Activated CD8-positive, alpha-beta T cell treated with anti-CD3 and anti-CD28 coated beads for 36 hours (primary cell): ENCODE measurements around the gene SNX14. TPM values are rescaled to one million over a fixed set of nuclear protein-coding genes. Genes with fewer than 3 reads are reported as not detected.
"Not testable (repeated sequence)": the region's sequence is repeated elsewhere in the genome, so short reads cannot be mapped to it uniquely, and the experiment has no call there.

Source experiments
- ATAC-seq: fragments of 200-7000 bp; cut with Tn5 transposase; one replicate; pipeline ENCODE4 v1.10.0; 2021; ENCODE audit warnings: mild to moderate bottlenecking, moderate library complexity
- CTCF ChIA-PET: fragments of 350-600 bp; sonication (Branson Sonifier 250); formaldehyde crosslinking; loops from one replicate; lab custom pipeline; 2021; ENCODE audit warnings: antibody characterized with exemption; lab: Charles Lee
- POLR2A ChIA-PET: fragments of 350-600 bp; sonication (Branson Sonifier 250); formaldehyde crosslinking; loops from one replicate; lab custom pipeline; 2021; ENCODE audit warnings: antibody characterized with exemption; lab: Charles Lee
- DNase-seq: peaks from one replicate; pipeline ENCODE4 v3.0.0-alpha.2; 2020
- H3K27ac Mint-ChIP-seq: one replicate; pipeline ENCODE4 v1.8.0; 2021; ENCODE audit warnings: mild to moderate bottlenecking, mixed read lengths
- H3K27me3 Mint-ChIP-seq: one replicate; pipeline ENCODE4 v1.8.0; 2021; ENCODE audit warnings: mixed read lengths
- H3K36me3 Mint-ChIP-seq: one replicate; pipeline ENCODE4 v1.8.0; 2021; ENCODE audit warnings: low read depth, mixed read lengths
- H3K4me1 Mint-ChIP-seq: one replicate; pipeline ENCODE4 v1.8.0; 2021; ENCODE audit warnings: low read depth, mixed read lengths
- H3K4me3 Mint-ChIP-seq: one replicate; pipeline ENCODE4 v1.8.0; 2021; ENCODE audit warnings: mild to moderate bottlenecking, moderate library complexity, mixed read lengths
- H3K9me3 Mint-ChIP-seq: one replicate; pipeline ENCODE4 v1.8.0; 2021; ENCODE audit warnings: mixed read lengths
- intact Hi-C: fragments of 100-400 bp; cut with micrococcal nuclease; formaldehyde crosslinking; loops from one replicate; pipeline ENCODE4 v1.10.0; 2022
- total RNA-seq, 2 experiments: library from RNA; stranded (reverse); gene quantifications; one replicate each; pipeline ENCODE4 v1.2.3, GENCODE V29; 2021
- TF ChIP-seq, protein P1 (sequence below): fragments of 200-600 bp; IDR thresholded peaks from one replicate; pipeline ENCODE4 v1.8.0; 2022; ENCODE audit warnings: antibody characterized with exemption, mild to moderate bottlenecking

SNX14 gene
- total RNA-seq, 2 experiments from 2014 or later, result 53.9 to 54.1 TPM

DNA sequence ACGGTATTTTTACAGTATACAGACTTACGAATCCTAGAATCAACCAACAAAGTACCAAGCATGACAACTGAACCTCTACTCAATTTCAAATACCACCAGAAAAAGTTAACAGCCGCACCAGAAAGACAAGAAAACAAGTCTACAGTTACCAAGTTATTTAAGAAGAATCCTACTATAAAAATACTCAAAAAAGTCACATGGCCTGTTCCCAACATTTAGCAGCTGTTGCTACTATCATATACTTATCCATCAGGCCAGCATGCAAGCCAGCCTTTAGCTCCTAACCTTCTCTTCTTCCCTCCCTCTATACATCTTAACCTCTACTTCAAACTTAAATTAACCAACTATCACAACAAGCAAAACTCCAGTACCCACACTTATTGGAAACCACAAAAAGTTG is 47.2 kb upstream of the SNX14 start:
- POLR2A ChIA-PET, result interaction anchor here (0.9 to 19.4 kb wide), 6 partner anchors 12 to 188 kb away, joined by 3 to 913 read pairs (median 13); partner anchors contain the start of gene SNX14
- intact Hi-C loops, result no loop called here
- H3K36me3 Mint-ChIP-seq, result peaks cover 61% of the 10 kb centered on the region
- CTCF ChIA-PET, result interaction anchor here (1.3 to 5.8 kb wide), 4 partner anchors 9 to 37 kb away, joined by 3 to 31 read pairs (median 6); no protein-coding TSS in a partner anchor
- H3K4me1 Mint-ChIP-seq, result peaks cover 51% of the 10 kb centered on the region
- no peaks in the 10 kb centered on the region for H3K27me3 Mint-ChIP-seq
- no peaks in the 10 kb centered on the region for H3K9me3 Mint-ChIP-seq
- no peak for ATAC-seq
- peak overlapping the region; percentile 96 for H3K4me3 Mint-ChIP-seq
- H3K27ac Mint-ChIP-seq, result peak overlapping the region; percentile 99
- TF ChIP-seq, protein P1, sequence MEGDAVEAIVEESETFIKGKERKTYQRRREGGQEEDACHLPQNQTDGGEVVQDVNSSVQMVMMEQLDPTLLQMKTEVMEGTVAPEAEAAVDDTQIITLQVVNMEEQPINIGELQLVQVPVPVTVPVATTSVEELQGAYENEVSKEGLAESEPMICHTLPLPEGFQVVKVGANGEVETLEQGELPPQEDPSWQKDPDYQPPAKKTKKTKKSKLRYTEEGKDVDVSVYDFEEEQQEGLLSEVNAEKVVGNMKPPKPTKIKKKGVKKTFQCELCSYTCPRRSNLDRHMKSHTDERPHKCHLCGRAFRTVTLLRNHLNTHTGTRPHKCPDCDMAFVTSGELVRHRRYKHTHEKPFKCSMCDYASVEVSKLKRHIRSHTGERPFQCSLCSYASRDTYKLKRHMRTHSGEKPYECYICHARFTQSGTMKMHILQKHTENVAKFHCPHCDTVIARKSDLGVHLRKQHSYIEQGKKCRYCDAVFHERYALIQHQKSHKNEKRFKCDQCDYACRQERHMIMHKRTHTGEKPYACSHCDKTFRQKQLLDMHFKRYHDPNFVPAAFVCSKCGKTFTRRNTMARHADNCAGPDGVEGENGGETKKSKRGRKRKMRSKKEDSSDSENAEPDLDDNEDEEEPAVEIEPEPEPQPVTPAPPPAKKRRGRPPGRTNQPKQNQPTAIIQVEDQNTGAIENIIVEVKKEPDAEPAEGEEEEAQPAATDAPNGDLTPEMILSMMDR, result no peak
- DNase-seq, result no peak

DNA sequence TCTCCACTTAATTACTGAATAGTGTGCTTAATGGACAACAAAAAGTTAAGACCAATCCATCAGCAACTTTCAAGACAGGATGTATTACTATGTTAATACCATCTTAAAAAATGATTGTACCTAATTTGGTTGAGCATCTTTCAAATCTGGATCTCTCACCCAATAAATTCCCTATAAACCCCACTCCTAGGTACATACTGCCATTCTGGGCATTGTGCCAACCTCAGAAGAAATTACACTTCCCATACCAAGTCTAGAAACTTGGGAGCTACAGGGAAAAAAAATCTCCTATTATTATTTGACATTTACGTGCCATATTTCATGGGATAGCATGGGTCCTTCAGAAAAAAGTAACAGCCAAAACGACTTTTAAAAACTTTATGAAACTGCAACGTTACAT is 43.9 kb upstream of the SNX14 start:
- H3K27ac Mint-ChIP-seq, result peak overlapping the region; percentile 67
- H3K9me3 Mint-ChIP-seq, result no peaks in the 10 kb centered on the region
- TF ChIP-seq, protein P1, result no peak
- peak overlapping the region; percentile 28 for H3K4me3 Mint-ChIP-seq
- POLR2A ChIA-PET, result interaction anchor here (1.1 to 19.4 kb wide), 4 partner anchors 9 to 37 kb away, joined by 3 to 913 read pairs (median 70); no protein-coding TSS in a partner anchor
- no peak for ATAC-seq
- intact Hi-C loops, result no loop called here
- H3K27me3 Mint-ChIP-seq, result no peaks in the 10 kb centered on the region
- H3K4me1 Mint-ChIP-seq, result peaks cover 56% of the 10 kb centered on the region
- CTCF ChIA-PET, result interaction anchor here (2.3 kb wide), 1 partner anchor 26 kb away, joined by 7 read pairs; no protein-coding TSS in a partner anchor
- no peak for DNase-seq
- H3K36me3 Mint-ChIP-seq, result peaks cover 82% of the 10 kb centered on the region

DNA sequence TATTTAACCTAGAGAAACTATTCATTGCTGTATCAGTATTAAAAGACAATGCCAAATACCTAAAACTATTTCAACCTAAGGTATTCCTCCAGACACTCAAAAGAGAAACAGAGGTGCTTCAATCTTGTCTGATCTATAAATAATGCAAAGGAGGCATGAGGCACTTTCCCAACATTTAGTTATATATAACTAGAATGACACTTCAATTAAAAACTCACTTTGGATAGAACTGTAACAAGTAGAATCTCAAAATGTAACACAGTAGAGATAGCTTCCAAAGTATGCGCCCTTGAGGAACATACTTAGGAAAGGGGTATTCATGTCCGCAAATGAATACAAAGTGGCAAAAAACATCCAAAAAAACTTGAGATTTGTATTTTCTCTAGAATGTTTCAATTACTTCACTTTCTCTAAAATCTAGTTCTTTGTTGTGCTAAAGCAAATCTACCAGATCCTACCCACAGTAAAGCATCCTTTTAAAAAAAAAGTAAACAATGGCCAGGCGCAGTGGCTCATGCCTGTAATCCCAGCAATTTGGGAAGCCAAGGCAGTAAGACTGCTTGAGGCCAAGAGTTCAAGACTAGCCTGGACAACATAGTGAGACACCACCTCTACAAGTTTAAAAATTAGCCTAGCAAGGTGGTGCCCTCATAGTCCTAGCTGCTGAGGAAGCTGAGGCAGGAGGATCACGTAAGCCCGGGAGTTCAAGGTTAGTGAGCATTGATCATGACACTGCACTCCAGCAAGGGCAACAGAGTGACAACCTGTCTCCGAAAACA is 38.7 kb upstream of the SNX14 start:
- no peaks in the 10 kb centered on the region for H3K27me3 Mint-ChIP-seq
- CTCF ChIA-PET, result interaction anchor here (1.3 to 1.6 kb wide), 2 partner anchors 9 to 15 kb away, joined by 3 read pairs; no protein-coding TSS in a partner anchor
- H3K36me3 Mint-ChIP-seq, result peaks cover 83% of the 10 kb centered on the region
- H3K9me3 Mint-ChIP-seq, result no peaks in the 10 kb centered on the region
- intact Hi-C loops, result no loop called here
- ATAC-seq, result no peak
- DNase-seq, result no peak
- POLR2A ChIA-PET, result interaction anchor here (0.9 to 19.4 kb wide), 4 partner anchors 8 to 42 kb away, joined by 5 to 913 read pairs (median 76); partner anchors contain the start of gene SYNCRIP
- no peak overlapping the region for H3K27ac Mint-ChIP-seq
- peaks cover 58% of the 10 kb centered on the region for H3K4me1 Mint-ChIP-seq
- TF ChIP-seq, protein P1, result no peak
- no peak overlapping the region for H3K4me3 Mint-ChIP-seq

DNA sequence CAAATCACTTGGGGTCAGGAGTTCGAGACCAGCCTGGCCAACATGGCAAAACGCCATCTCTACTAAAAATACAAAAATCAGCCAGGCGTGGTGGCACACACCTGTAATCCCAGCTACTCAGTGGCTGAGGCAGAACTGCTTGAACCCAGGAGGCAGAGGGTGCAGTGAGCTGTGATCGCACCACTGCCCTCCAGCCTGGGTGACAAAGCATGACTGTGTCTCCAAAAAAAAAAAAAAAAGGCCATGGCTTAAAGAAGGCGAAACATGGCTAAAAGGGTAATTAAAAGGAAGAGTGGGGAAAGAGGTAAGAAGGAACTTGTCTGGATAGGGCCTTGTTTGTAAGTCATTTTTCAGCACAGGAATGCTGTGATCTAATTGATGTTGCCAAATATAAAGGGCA is 37.5 kb upstream of the SNX14 start:
- H3K27me3 Mint-ChIP-seq, DNase-seq, ATAC-seq, intact Hi-C loops, H3K9me3 Mint-ChIP-seq, H3K4me3 Mint-ChIP-seq, H3K27ac Mint-ChIP-seq: not testable (repeated sequence)
- ChIA-PET CTCF (interaction anchor here (1.3 kb wide), 1 partner anchor 10 kb away, joined by 3 read pairs; no protein-coding TSS in a partner anchor), POLR2A (interaction anchor here (1.1 to 19.4 kb wide), 4 partner anchors 9 to 43 kb away, joined by 4 to 913 read pairs (median 76); partner anchors contain the start of gene SYNCRIP)
- peaks cover 84% of the 10 kb centered on the region for H3K36me3 Mint-ChIP-seq
- H3K4me1 Mint-ChIP-seq, result peaks cover 57% of the 10 kb centered on the region

DNA sequence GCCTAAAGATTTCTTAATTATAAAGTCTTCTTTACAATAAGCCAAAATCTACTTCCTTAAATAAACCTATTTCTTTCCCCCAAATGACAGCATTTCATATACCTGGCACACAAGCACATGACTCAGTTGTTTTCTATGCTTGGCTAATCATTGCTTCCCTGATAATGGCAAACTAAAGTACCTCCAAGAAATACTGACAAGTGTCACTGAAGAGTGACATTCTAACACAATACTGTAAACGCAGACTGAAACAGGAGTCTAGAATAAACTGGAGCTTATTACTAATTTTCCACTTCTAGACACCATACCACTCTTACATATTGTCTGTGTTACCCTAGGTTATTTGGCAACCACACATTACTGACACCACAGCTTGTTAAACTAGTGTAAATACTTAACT is 34.7 kb upstream of the SNX14 start:
- POLR2A ChIA-PET, result interaction anchor here (1.5 to 19.4 kb wide), 3 partner anchors 12 to 46 kb away, joined by 5 to 913 read pairs (median 138); partner anchors contain the start of gene SYNCRIP
- intact Hi-C loops, result loop anchor here (10.0 kb wide), 1 partner anchor 46 kb away; no protein-coding TSS in a partner anchor
- DNase-seq (no peak), ATAC-seq (no peak)
- CTCF ChIA-PET, result no interaction called here
- Mint-ChIP-seq H3K4me3 (no peak overlapping the region), H3K9me3 (no peaks in the 10 kb centered on the region), H3K4me1 (peaks cover 61% of the 10 kb centered on the region), H3K27ac (peak overlapping the region; percentile 30), H3K36me3 (peaks cover 83% of the 10 kb centered on the region), H3K27me3 (no peaks in the 10 kb centered on the region)
- TF ChIP-seq, protein P1, result no peak
